IMR-90 (cell line): ENCODE data around the gene HAND1. TPM values are rescaled to one million over a fixed set of nuclear protein-coding genes. Genes with fewer than 3 reads are reported as not detected.

ENCODE experiments used
- ATAC-seq: fragments of 200-7000 bp; cut with Tn5 transposase; 2 replicates; pipeline ENCODE4 v1.9.1; 2020; ENCODE audit warnings: low read depth, mild to moderate bottlenecking, moderate library complexity
- BruUV-seq: library from RNA; stranded (reverse); fragments of 400-500 nt; replicated peaks from 2 replicates; lab custom pipeline; 2021; lab: Mats Ljungman, UMichigan
- CTCF ChIA-PET: fragments of 300-600 bp; formaldehyde crosslinking; extraction: SDS; loops from one replicate; lab custom pipeline; 2021; ENCODE audit warnings: antibody characterized with exemption; lab: Yijun Ruan, JAX
- POLR2A ChIA-PET: fragments of 300-600 bp; sonication (Branson Sonifier 250); formaldehyde crosslinking; loops from one replicate; lab custom pipeline; 2022; ENCODE audit warnings: antibody characterized with exemption; ENCODE audit not compliant: unreplicated experiment; lab: Charles Lee
- DNase-seq: peaks from one replicate; pipeline ENCODE4 v3.0.0; 2013
- H2AFZ ChIP-seq: replicated peaks from 2 replicates; pipeline ENCODE3; 2013; ENCODE audit warnings: low read length, mild to moderate bottlenecking; ENCODE audit not compliant: poor library complexity
- H2AK5ac ChIP-seq: 2 replicates; pipeline ENCODE4 v1.6.1; 2013; ENCODE audit warnings: low read depth, low read length, inconsistent platforms
- H2AK9ac ChIP-seq: replicated peaks from 2 replicates; pipeline ENCODE3; 2013; ENCODE audit warnings: mild to moderate bottlenecking, low read depth, low read length, moderate library complexity; ENCODE audit not compliant: poor library complexity
- H2BK120ac ChIP-seq: 2 replicates; pipeline ENCODE4 v1.6.1; 2013; ENCODE audit warnings: low read depth, low read length, inconsistent platforms
- H2BK15ac ChIP-seq: 3 replicates; pipeline ENCODE4 v1.6.1; 2013; ENCODE audit warnings: low read depth, low read length, inconsistent platforms
- H2BK20ac ChIP-seq: 2 replicates; pipeline ENCODE4 v1.6.1; 2013; ENCODE audit warnings: low read depth, mild to moderate bottlenecking, inconsistent platforms, low read length, moderate library complexity
- H2BK5ac ChIP-seq: 2 replicates; pipeline ENCODE4 v1.6.1; 2013; ENCODE audit warnings: mild to moderate bottlenecking, low read depth, low read length, inconsistent platforms; ENCODE audit not compliant: poor library complexity, severe bottlenecking
- H3K14ac ChIP-seq: replicated peaks from 2 replicates; pipeline ENCODE4 v1.6.1; 2013; ENCODE audit warnings: low read depth, low read length, inconsistent platforms
- H3K18ac ChIP-seq: 2 replicates; pipeline ENCODE4 v1.6.1; 2013; ENCODE audit warnings: low read depth, low read length, control low read depth
- H3K23ac ChIP-seq: 2 replicates; pipeline ENCODE4 v1.6.1; 2013; ENCODE audit warnings: low read depth, low read length, inconsistent platforms
- H3K27ac ChIP-seq: 2 replicates; pipeline ENCODE4 v1.5.1; 2013; ENCODE audit warnings: mild to moderate bottlenecking, control low read depth, low read length; ENCODE audit not compliant: insufficient read depth
- H3K27me3 ChIP-seq: 2 replicates; pipeline ENCODE4 v1.6.1; 2013; ENCODE audit warnings: low read length; ENCODE audit not compliant: control insufficient read depth, insufficient read depth
- H3K36me3 ChIP-seq: 2 replicates; pipeline ENCODE4 v1.6.1; 2013; ENCODE audit warnings: low read length, mixed read lengths; ENCODE audit not compliant: control insufficient read depth, insufficient read depth
- H3K4ac ChIP-seq: 2 replicates; pipeline ENCODE4 v1.6.1; 2013; ENCODE audit warnings: low read depth, low read length, inconsistent platforms
- H3K4me1 ChIP-seq: 2 replicates; pipeline ENCODE4 v1.6.1; 2013; ENCODE audit warnings: low read length, mixed read lengths; ENCODE audit not compliant: control insufficient read depth, insufficient read depth
- H3K4me2 ChIP-seq: 2 replicates; pipeline ENCODE4 v1.6.1; 2013; ENCODE audit warnings: low read depth, mild to moderate bottlenecking, control low read depth, low read length, moderate library complexity
- H3K4me3 ChIP-seq: 2 replicates; pipeline ENCODE4 v1.5.1; 2013; ENCODE audit warnings: low read depth, mild to moderate bottlenecking, control low read depth, low read length, moderate library complexity; ENCODE audit not compliant: insufficient read depth
- H3K56ac ChIP-seq: 2 replicates; pipeline ENCODE4 v1.6.1; 2013; ENCODE audit warnings: low read length, inconsistent platforms; ENCODE audit not compliant: insufficient read depth; ENCODE audit errors: extremely low read depth
- H3K79me1 ChIP-seq, 2 experiments: 2 replicates each; pipeline ENCODE4 v1.6.1; 2013; ENCODE audit warnings: low read length in 2 of 2, inconsistent platforms in 1 of 2, low read depth in 1 of 2
- H3K9ac ChIP-seq: 2 replicates; pipeline ENCODE4 v1.6.1; 2013; ENCODE audit warnings: low read depth, low read length, control low read depth
- H3K9me1 ChIP-seq: 2 replicates; pipeline ENCODE4 v1.6.1; 2013; ENCODE audit warnings: low read length, inconsistent platforms; ENCODE audit not compliant: insufficient read depth
- H3K9me3 ChIP-seq: 2 replicates; pipeline ENCODE4 v1.6.1; 2013; ENCODE audit warnings: low read length; ENCODE audit not compliant: control insufficient read depth, insufficient read depth
- H4K20me1 ChIP-seq: 2 replicates; pipeline ENCODE4 v1.6.1; 2013; ENCODE audit warnings: low read length, inconsistent platforms; ENCODE audit not compliant: insufficient read depth
- H4K5ac ChIP-seq: 2 replicates; pipeline ENCODE4 v1.6.1; 2013; ENCODE audit warnings: mild to moderate bottlenecking, low read depth, low read length, control low read depth
- H4K8ac ChIP-seq, 2 experiments: 2 replicates each; pipeline ENCODE4 v1.6.1; 2013; ENCODE audit warnings: low read depth in 2 of 2, low read length in 2 of 2, control low read depth in 1 of 2, inconsistent platforms in 1 of 2
- H4K91ac ChIP-seq: 2 replicates; pipeline ENCODE4 v1.6.1; 2013; ENCODE audit warnings: low read depth, low read length, inconsistent platforms; ENCODE audit not compliant: insufficient read depth
- BHLHE40 ChIP-seq: fragments of 150-350 bp; IDR thresholded peaks from 2 replicates; pipeline ENCODE4 v1.6.1; 2016; ENCODE audit warnings: mild to moderate bottlenecking, low read depth, low read length
- CHD1 ChIP-seq: IDR thresholded peaks from 2 replicates; pipeline ENCODE4 v1.6.1; 2012; ENCODE audit warnings: low read depth, low read length, improper control_type of control experiment
- CTCF ChIP-seq: conservative IDR thresholded peaks from 2 replicates; pipeline ENCODE4 v1.5.1; 2012; ENCODE audit warnings: mild to moderate bottlenecking, low read depth, low read length, improper control_type of control experiment
- ELK1 ChIP-seq: fragments of 150-350 bp; IDR thresholded peaks from 2 replicates; pipeline ENCODE4 v1.6.1; 2016; ENCODE audit warnings: low read depth, mild to moderate bottlenecking, low read length, moderate library complexity, borderline replicate concordance
- FOS ChIP-seq: fragments of 150-350 bp; IDR thresholded peaks from 2 replicates; pipeline ENCODE4 v1.6.1; 2016; ENCODE audit warnings: low read depth, low read length
- MAFK ChIP-seq: IDR thresholded peaks from 2 replicates; pipeline ENCODE4 v1.6.1; 2012; ENCODE audit warnings: low read depth, low read length, improper control_type of control experiment
- MAZ ChIP-seq: IDR thresholded peaks from 2 replicates; pipeline ENCODE4 v1.6.1; 2012; ENCODE audit warnings: low read depth, mild to moderate bottlenecking, low read length, improper control_type of control experiment, moderate library complexity, borderline replicate concordance
- MXI1 ChIP-seq: IDR thresholded peaks from 2 replicates; pipeline ENCODE4 v1.6.1; 2012; ENCODE audit warnings: low read depth, mild to moderate bottlenecking, low read length, moderate library complexity, borderline replicate concordance
- NFE2L2 ChIP-seq: fragments of 150-350 bp; IDR thresholded peaks from 2 replicates; pipeline ENCODE4 v1.6.1; 2016; ENCODE audit warnings: low read depth, mild to moderate bottlenecking, low read length
- POLR2A ChIP-seq: IDR thresholded peaks from 2 replicates; pipeline ENCODE4 v1.6.1; 2012; ENCODE audit warnings: mild to moderate bottlenecking, low read depth, low read length
- RAD21 ChIP-seq: IDR thresholded peaks from 2 replicates; pipeline ENCODE4 v1.6.1; 2012; ENCODE audit warnings: low read length, improper control_type of control experiment
- RCOR1 ChIP-seq: IDR thresholded peaks from 2 replicates; pipeline ENCODE4 v1.6.1; 2012; ENCODE audit warnings: mild to moderate bottlenecking, low read length, improper control_type of control experiment; ENCODE audit not compliant: insufficient replicate concordance
- RFX5 ChIP-seq: IDR thresholded peaks from 2 replicates; pipeline ENCODE4 v1.8.0; 2012; ENCODE audit warnings: low read depth, mild to moderate bottlenecking, low read length, moderate library complexity
- SMC3 ChIP-seq: fragments of 150-350 bp; IDR thresholded peaks from 2 replicates; pipeline ENCODE4 v1.6.1; 2016; ENCODE audit warnings: low read depth, mild to moderate bottlenecking, antibody characterized with exemption, low read length, moderate library complexity
- USF2 ChIP-seq: fragments of 150-350 bp; IDR thresholded peaks from 2 replicates; pipeline ENCODE4 v1.6.1; 2017; ENCODE audit warnings: mild to moderate bottlenecking, antibody characterized with exemption, low read length, low read depth
- WGBS, 2 experiments: methylation state at CpG; one replicate each; pipeline versions ENCODE4 v1.1.5 to v1.1.7; 2013; ENCODE audit warnings: missing lambda C conversion rate in 2 of 2; ENCODE audit not compliant: insufficient read length in 1 of 2; ENCODE audit errors: extremely low coverage in 2 of 2; 5-methylcytosine and 5-hydroxymethylcytosine counted together
- dilution Hi-C: fragments of 300-500 bp; cut with HindIII; formaldehyde crosslinking; loops from one replicate; pipeline ENCODE4 v1.14.3; 2018; ENCODE audit warnings: low sequenced_read_pairs; ENCODE audit not compliant: unreplicated experiment
- in situ Hi-C: fragments of 300-500 bp; cut with MboI; formaldehyde crosslinking; loops from 3 replicates; pipeline ENCODE4 v1.14.3; 2019; ENCODE audit warnings: low sequenced_read_pairs, inconsistent platforms, mixed read lengths
- intact Hi-C: fragments of 100-400 bp; cut with micrococcal nuclease; formaldehyde crosslinking; loops from 2 replicates; pipeline ENCODE4 v1.10.0; 2022
- polyA plus RNA-seq, 3 experiments: library from polyadenylated mRNA; depleted of rRNA; stranded (reverse); fragments of >200 nt; gene quantifications; 2 replicates each; pipeline ENCODE4 v1.2.3, GENCODE V29; 2012; ENCODE audit warnings: low replicate concordance in 1 of 3
- total RNA-seq: library from RNA; depleted of rRNA; stranded (reverse); fragments of >200 nt; gene quantifications from 2 replicates; pipeline ENCODE4 v1.2.3, GENCODE V29; 2012

The HAND1 gene
- total and polyA plus RNA-seq, 2 of the 4 experiments (the other 2 are of a cell fraction) = not detected

GRCh38 chr5:154526231-154527226, 48.5 kb upstream of the HAND1 start:
- Histone ChIP-seq H3K4me1 (no peaks in the 10 kb centered on the region), H2BK5ac (no peak overlapping the region), H4K20me1 (no peaks in the 10 kb centered on the region), H4K8ac (no peak overlapping the region), H3K9ac (no peak overlapping the region), H2BK20ac (no peak overlapping the region), H2AK5ac (no peak overlapping the region), H3K23ac (no peak overlapping the region), H2BK120ac (no peak overlapping the region), H3K4me2 (no peak overlapping the region), H2AK9ac (no peak overlapping the region), H2BK15ac (no peak overlapping the region), H3K4me3 (no peak overlapping the region), H3K27me3 (peaks cover 38% of the 10 kb centered on the region), H3K9me3 (no peaks in the 10 kb centered on the region), H2AFZ (peak overlapping the region; percentile 23), H3K4ac (no peak overlapping the region), H3K14ac (no peak overlapping the region), H3K56ac (no peak overlapping the region), H3K18ac (no peak overlapping the region), H3K79me1 (no peaks in the 10 kb centered on the region), H3K9me1 (no peaks in the 10 kb centered on the region), H4K91ac (no peak overlapping the region), H4K5ac (no peak overlapping the region), H3K27ac (no peak overlapping the region), H3K36me3 (no peaks in the 10 kb centered on the region)
- ATAC-seq (no peak), DNase-seq (no peak)
- ChIA-PET POLR2A (no interaction called here), CTCF (no interaction called here)
- intact Hi-C loops (no loop called here), dilution Hi-C loops (no loop called here), in situ Hi-C loops (no loop called here)
- no TSS peak for BruUV-seq
- whole genome bisulfite sequencing, 2 experiments = no CpG with 5 or more reads among the region's 12 CpGs
- TF ChIP-seq MAZ = no peak
- TF ChIP-seq MXI1 = no peak
- TF ChIP-seq CHD1 = no peak
- TF ChIP-seq BHLHE40 = no peak
- no peak for TF ChIP-seq CTCF
- TF ChIP-seq FOS = no peak
- TF ChIP-seq RFX5 = no peak
- TF ChIP-seq ELK1 = no peak
- TF ChIP-seq POLR2A = no peak
- no peak for TF ChIP-seq MAFK
- TF ChIP-seq NFE2L2 = no peak
- TF ChIP-seq RCOR1 = no peak
- TF ChIP-seq USF2 = no peak
- TF ChIP-seq SMC3 = no peak
- no peak for TF ChIP-seq RAD21
